DMS114 treated with DMSO at 0.1 percent for 48 hours (cell line): Measurements from ENCODE around the gene FSHR.

ENCODE experiments used
- DNase-seq: peaks from one replicate; lab custom pipeline; 2025; ENCODE audit not compliant: unreplicated experiment; lab: John Stamatoyannopoulos, UW

FSHR gene

GRCh38 chr2:49113046-49113445 is 41.3 kb downstream of the FSHR start:
- no peak for DNase-seq

DNA sequence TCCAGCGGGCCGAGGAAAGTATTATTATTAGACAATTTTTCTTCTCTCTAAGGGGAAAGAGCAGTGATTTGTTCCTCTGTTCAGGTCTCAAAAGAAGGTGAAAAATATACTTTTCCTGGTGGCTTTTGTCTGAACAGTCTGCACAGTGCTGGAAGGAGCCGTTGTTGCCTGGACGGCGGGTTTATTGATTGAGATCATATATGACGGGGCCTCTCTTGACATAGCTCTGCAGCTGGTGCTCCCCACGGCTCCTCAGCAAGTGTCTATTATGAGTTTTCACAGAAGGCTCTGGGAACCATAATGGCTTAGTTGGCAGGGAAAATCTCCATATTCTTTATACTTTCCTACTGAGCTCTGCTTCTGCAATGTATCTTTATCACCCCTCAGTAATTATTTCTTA is 42.9 kb downstream of the FSHR start:
- DNase-seq = no peak

- no peak for DNase-seq
Measured at GRCh38 chr2:49111006-49111405, 43.3 kb downstream of the FSHR start.

DNA sequence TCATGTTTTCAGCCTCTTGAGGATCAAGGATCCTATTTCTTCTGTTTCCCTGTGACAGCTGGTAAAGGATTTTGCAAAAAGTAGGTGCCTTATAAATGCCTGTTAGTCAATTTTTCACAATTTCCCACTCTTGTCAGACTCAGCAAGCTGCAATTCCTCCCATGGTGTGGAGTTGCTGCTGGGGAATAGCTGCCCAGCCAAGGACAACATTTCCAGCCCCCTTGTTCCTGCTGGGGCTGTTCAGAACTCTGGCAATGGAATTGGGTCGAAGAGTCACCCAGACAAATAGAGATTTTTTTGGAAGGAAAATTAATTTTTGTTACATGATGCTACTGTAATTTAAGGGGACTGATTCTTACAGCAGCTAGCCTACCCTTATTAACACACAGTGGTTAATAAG is 43.7 kb downstream of the FSHR start:
- DNase-seq = no peak

GRCh38 chr2:49108851-49109250 is 45.5 kb downstream of the FSHR start:
- no peak for DNase-seq

DNA sequence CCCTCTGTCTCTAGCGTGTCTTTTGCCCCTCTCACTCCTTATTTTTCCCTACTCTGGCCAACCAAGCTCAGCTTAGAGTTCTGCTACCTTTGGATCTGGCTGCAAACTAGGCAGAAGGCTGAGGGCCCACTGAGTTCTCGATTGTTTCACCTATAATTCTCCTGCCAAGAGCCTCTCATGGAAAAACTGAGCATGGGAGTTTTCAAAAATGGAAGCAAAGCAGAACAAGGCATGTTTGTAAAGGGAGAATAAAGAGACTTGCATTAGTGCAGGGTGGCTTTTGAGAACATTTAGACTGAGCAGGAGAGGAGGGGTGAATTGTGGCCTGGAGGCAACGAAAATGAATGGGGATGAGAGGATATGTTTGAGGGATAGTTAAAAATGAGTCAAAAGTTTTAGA is 45.9 kb downstream of the FSHR start:
- no peak for DNase-seq

- no peak for DNase-seq
Measured at GRCh38 chr2:49105506-49105905, 48.8 kb downstream of the FSHR start.

- DNase-seq = no peak
Measured at GRCh38 chr2:49102146-49102545, 52.2 kb downstream of the FSHR start.

GRCh38 chr2:49080681-49081080 is 73.6 kb downstream of the FSHR start:
- DNase-seq = no peak

- DNase-seq = no peak
Measured at GRCh38 chr2:49070716-49071115, 83.6 kb downstream of the FSHR start.

DNA sequence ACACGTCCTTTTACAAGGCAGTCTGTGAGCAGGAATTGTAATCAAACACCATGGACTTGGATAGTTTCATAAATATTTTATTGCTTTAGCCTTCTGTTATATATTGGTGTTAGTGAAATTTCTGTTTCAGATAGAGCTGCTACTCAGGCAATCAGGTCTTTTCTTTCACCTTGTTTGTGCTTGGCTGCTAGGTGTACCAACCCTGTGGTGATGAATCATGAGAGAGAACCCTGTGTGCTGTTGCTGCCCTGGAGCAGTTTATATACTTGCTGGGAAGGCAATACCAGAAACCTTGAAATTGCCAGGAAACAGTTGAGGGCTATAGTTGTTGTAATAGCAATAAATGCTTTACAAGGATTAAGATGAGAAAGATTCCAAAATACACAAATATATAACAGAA is 84.5 kb downstream of the FSHR start:
- DNase-seq = no peak

DNA sequence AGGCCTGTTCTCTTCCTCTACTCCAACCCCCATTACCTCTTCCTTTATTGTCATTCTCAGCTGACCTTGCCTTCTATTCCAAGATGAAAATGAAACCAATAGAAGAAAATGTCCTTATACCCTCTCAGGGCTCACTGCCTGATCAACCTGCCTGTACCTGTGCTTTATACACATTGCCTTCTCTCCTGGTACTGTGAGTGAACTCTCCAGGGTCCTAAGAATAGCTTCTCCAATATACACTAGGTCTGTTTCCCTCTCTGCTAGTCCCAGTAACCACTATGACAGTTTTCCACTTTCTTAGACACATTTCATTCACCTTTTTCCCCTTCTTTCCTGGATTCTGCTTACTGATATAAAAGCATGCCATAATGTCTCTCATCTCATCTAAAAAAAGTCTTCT is 85.7 kb downstream of the FSHR start:
- DNase-seq = no peak

- DNase-seq = no peak
Measured at GRCh38 chr2:49067971-49068370, 86.3 kb downstream of the FSHR start.

GRCh38 chr2:49053156-49053555 is 101.2 kb downstream of the FSHR start:
- DNase-seq = no peak

- DNase-seq = no peak
Measured at GRCh38 chr2:49050265-49050664, 104.0 kb downstream of the FSHR start.

GRCh38 chr2:49049161-49049560 is 105.2 kb downstream of the FSHR start:
- DNase-seq = no peak

DNA sequence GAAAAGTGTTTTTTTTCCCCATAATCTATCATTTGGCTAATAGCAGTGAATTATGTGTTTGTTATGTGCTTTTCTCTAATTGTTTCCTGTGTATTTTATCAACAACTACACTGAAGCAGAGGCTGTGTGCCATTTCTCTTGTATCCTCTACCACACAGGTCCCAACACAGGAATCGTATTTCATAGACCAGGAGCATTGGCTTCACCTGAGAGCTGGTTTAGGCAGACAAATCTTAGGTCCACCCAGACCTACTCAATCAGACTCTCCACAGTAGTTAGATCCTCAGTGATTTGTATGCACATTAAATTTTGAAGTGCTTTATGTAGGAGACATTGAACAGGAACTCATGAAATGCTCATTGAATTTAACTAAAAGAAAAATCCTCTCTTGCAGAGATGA is 109.2 kb downstream of the FSHR start:
- no peak for DNase-seq

GRCh38 chr2:49044350-49045079 is 109.8 kb downstream of the FSHR start:
- no peak for DNase-seq

DNA sequence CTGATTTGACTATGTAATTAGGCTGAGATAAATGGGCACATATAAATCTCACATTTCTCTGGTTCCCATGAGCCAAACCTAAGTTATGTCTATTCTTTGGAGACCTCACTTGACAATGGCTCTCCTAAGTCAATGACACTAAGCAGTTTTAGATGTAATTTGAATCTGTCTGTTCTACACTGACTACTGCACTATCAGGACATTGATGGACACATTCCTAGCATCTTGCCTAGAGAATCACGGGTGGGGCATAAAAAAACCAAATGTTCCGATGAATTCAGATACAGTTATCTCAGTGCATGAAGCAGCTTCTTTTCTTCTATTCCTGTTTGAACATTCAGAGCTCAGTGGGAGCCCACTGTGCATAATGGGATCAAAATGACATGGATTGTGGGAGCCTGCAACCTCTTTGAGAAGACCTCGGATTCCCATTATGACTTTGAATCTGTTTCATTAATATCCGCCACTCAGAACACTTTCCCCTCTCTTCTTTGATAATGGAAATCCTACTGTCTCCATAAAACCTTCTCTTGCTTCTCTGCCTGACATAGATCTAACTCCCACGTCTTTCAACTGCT is 110.8 kb downstream of the FSHR start:
- no peak for DNase-seq

DNA sequence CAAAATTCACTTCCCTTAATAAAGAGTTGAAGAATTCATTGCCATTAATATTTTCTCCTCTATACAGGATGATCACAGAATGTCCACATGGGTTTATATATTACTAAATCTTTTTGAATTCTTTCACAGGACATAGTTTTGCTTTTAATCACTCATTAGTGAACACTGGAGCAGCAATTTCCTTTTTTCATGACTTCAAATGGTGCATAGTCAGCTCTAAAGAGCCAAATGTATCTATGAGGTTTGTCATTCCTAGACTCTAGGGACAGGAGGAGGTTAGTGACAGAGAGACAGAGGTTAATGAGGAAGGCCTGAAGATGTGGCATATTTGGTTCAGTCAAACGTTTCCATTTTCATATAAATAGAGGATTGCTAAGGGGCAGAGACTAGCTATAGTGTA is 111.8 kb downstream of the FSHR start:
- no peak for DNase-seq

DNA sequence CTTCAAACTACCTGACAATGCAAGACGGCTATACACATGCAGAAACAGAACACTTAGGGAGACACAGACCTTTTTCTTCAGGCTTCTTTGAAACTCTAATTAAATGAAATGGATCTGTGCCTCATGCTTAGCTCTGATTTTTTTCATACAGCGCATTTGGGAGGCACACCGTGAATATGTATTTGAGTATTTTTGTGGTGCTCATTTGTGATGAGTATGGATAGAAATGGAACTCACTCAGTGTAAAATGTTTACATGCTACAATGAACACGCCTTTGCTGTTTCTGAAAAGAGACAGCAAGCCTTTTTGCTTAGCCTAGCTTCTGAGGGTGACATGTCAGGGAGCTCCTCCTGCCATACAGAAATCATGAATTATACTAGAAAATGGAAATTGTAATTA is 113.3 kb downstream of the FSHR start:
- no peak for DNase-seq

DNA sequence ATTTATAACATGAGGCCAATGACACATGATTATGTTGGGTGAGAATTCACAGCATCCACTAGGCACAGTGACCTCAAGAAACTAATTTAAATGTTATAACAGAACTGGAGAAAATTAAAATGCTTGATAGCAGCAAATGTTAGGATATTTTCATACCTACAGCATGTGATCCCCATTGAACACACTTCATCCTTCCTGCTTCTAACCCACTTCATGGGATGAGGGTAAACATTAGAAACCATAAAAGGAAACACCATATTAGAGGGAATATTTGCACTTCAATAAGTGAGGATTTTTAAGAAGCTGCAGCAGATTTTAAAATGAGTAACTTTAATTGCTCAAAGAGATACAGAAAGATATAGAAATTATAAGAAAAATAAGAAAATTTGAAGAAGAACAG is 117.1 kb downstream of the FSHR start:
- DNase-seq = no peak

DNA sequence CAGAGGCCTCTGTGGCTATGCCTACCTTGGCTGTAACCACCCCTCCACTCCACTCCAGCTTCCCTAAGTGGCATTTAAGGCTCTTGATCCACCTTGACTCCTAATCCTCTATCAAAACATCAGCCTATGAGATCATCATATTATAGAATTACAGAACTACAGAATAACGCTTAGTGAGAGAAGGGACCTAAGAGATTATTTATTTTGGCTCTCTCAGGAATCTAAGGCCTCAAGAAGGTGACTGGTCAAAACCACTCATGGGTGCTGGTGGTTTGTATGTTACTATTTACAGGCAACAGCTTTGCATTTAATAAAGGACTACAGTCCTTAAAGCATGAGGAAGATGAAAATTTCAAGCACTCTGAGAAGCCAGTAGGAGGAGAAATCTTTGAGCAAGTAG is 118.8 kb downstream of the FSHR start:
- no peak for DNase-seq
